ENCODE measurements around the gene CNTNAP5.
A peak's percentile ranks its signal among the peaks of the same experiment; 100 is the strongest.

Gene CNTNAP5

DNA sequence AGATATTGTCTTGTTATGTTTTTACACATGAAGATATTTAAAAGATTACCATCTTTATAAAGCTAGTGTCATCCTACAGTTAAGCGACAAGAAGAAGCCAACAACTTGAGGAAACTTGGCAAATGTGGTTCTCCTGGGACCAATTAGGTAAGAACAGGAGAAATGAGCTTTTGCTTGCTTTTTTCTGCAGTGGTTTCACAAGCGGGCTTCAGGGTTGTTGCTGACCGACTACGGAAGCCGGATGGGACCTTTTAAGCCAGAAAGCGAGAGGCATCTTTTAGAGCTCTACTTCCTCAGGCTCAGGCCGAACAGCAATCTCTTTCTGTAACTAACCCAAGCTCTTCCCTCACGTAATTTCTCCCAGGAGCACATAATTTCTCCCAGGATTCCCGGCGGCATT lies 256.5 kb downstream of the CNTNAP5 start:
- H3K18ac ChIP-seq (ENCODE audit: low read depth in 1 of 2, low read length in 2 of 2) = no peak overlapping the region
- H3K4me1 ChIP-seq (ENCODE audit: control insufficient read depth, insufficient read depth, low read depth, low read length) = no peaks in the 10 kb centered on the region
- peak overlapping the region; percentile 18 for H3K9ac ChIP-seq (ENCODE audit: low read length)
- no peak overlapping the region for H3K4me3 ChIP-seq (ENCODE audit: insufficient read depth in 1 of 2, low read depth in 1 of 2, low read length in 2 of 2)
- no peak overlapping the region for H2AFZ ChIP-seq (ENCODE audit: low read depth, low read length)
- no peak overlapping the region for H2BK15ac ChIP-seq (ENCODE audit: low read depth, poor library complexity, severe bottlenecking)
- H2AK5ac ChIP-seq (ENCODE audit: low read length, severe bottlenecking) = no peak overlapping the region
- no peaks in the 10 kb centered on the region for H3K79me1 ChIP-seq (replicated peaks; ENCODE audit: low read length, poor library complexity, severe bottlenecking)
- no peak overlapping the region for H2BK5ac ChIP-seq (ENCODE audit: low read depth, low read length, poor library complexity, severe bottlenecking)
- H4K8ac ChIP-seq (ENCODE audit: low read length) = no peak overlapping the region
- H3K27me3 ChIP-seq (ENCODE audit: control insufficient read depth in 1 of 2, insufficient read depth in 1 of 2, low read length in 2 of 2) = no peaks in the 10 kb centered on the region
- H3K27ac ChIP-seq (ENCODE audit: low read length, poor library complexity, severe bottlenecking) = no peak overlapping the region
- no peak overlapping the region for H3K4me2 ChIP-seq (ENCODE audit: low read length, poor library complexity, severe bottlenecking)
- H2BK12ac ChIP-seq (ENCODE audit: low read length in 2 of 2) = no peak overlapping the region
- no peaks in the 10 kb centered on the region for H3K36me3 ChIP-seq (ENCODE audit: control insufficient read depth in 1 of 2, insufficient read depth in 2 of 2, low read depth in 1 of 2, low read length in 2 of 2)
- H3K9me3 ChIP-seq (ENCODE audit: control insufficient read depth, low read length) = no peaks in the 10 kb centered on the region
- H4K91ac ChIP-seq (ENCODE audit: low read length) = no peak overlapping the region
- no peak overlapping the region for H3K14ac ChIP-seq (ENCODE audit: low read length in 2 of 2)
- WGBS = 73% methylated on average over 10 of the region's 10 CpGs
- H3K23ac ChIP-seq (ENCODE audit: low read length in 2 of 2) = no peak overlapping the region
- no peak for DNase-seq
- no peak overlapping the region for H3K4ac ChIP-seq (ENCODE audit: low read depth in 1 of 2, low read length in 2 of 2)
- H2BK120ac ChIP-seq (ENCODE audit: low read depth, low read length) = no peak overlapping the region

DNA sequence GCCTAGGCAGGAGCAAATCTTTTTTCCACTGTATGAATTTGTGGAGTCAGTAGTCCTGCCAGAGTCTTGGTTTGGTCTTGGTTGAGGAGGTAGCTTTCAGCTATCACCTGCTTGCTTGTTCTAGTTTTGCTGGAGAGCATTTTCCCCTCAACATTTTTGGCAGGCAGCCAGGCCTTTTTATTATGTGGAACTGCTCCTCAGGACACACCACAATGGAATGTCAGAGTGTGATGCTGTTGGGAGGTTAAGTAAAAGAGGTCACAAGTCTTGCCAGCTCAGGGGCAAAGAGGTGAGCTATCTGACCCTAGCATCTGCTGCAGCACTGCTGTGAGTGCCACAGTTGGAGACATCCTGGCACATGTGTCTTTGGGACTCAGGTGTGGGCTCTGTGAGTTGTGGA lies 258.0 kb downstream of the CNTNAP5 start:
- H3K18ac ChIP-seq (ENCODE audit: low read depth in 1 of 2, low read length in 2 of 2) = no peak overlapping the region
- H3K27ac ChIP-seq (ENCODE audit: low read length, poor library complexity, severe bottlenecking) = no peak overlapping the region
- no peak overlapping the region for H3K23ac ChIP-seq (ENCODE audit: low read length in 2 of 2)
- no peak overlapping the region for H3K4me3 ChIP-seq (ENCODE audit: insufficient read depth in 1 of 2, low read depth in 1 of 2, low read length in 2 of 2)
- no peaks in the 10 kb centered on the region for H3K27me3 ChIP-seq (ENCODE audit: control insufficient read depth in 1 of 2, insufficient read depth in 1 of 2, low read length in 2 of 2)
- H2BK120ac ChIP-seq (ENCODE audit: low read depth, low read length) = no peak overlapping the region
- H3K79me1 ChIP-seq (replicated peaks; ENCODE audit: low read length, poor library complexity, severe bottlenecking) = no peaks in the 10 kb centered on the region
- H4K91ac ChIP-seq (ENCODE audit: low read length) = no peak overlapping the region
- H3K4ac ChIP-seq (ENCODE audit: low read depth in 1 of 2, low read length in 2 of 2) = no peak overlapping the region
- no peak overlapping the region for H2AK5ac ChIP-seq (ENCODE audit: low read length, severe bottlenecking)
- H3K4me2 ChIP-seq (ENCODE audit: low read length, poor library complexity, severe bottlenecking) = no peak overlapping the region
- no peak overlapping the region for H4K8ac ChIP-seq (ENCODE audit: low read length)
- no peaks in the 10 kb centered on the region for H3K36me3 ChIP-seq (ENCODE audit: control insufficient read depth in 1 of 2, insufficient read depth in 2 of 2, low read depth in 1 of 2, low read length in 2 of 2)
- no peak for DNase-seq
- H3K9me3 ChIP-seq (ENCODE audit: control insufficient read depth, low read length) = no peaks in the 10 kb centered on the region
- H2BK12ac ChIP-seq (ENCODE audit: low read length in 2 of 2) = no peak overlapping the region
- H3K9ac ChIP-seq (ENCODE audit: low read length) = no peak overlapping the region
- no peak overlapping the region for H3K14ac ChIP-seq (ENCODE audit: low read length in 2 of 2)
- H2AFZ ChIP-seq (ENCODE audit: low read depth, low read length) = no peak overlapping the region
- H2BK5ac ChIP-seq (ENCODE audit: low read depth, low read length, poor library complexity, severe bottlenecking) = no peak overlapping the region
- no peaks in the 10 kb centered on the region for H3K4me1 ChIP-seq (ENCODE audit: control insufficient read depth, insufficient read depth, low read depth, low read length)
- no peak overlapping the region for H2BK15ac ChIP-seq (ENCODE audit: low read depth, poor library complexity, severe bottlenecking)

DNA sequence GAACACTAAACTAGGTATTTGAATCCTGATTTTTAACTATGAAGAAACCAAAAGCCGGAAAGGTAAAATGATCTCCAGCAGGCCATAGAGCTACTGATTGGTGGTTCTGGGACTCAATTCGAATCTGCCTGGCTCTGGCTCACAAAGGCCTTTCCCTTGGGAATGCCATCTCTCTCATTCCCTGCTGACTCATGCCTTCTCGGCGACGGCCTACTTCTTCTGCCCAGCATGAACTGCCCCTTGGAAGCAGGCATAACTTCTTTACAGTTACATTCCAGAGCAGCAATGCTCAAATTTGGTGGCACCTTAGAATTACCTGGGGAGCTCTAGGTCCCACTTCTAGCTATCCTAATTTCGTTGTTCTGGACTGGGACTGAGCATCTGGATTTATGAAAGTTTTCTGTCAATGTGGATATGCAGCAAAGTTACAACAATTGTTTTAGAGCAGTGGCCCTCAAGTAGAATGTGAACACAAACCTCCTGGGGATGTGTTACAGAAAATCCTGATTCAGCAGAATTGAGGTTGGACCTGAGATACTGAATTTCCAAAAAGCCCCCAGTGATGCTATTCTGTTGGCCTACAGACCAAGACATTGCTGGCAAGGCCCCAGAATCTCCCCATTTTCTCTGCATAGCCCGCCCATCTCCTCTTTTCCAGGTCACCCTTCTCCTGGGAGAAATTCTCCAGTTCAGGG lies 261.1 kb downstream of the CNTNAP5 start:
- Histone ChIP-seq H3K18ac (ENCODE audit: low read depth in 1 of 2, low read length in 2 of 2) (no peak overlapping the region), H2AK5ac (ENCODE audit: low read length, severe bottlenecking) (no peak overlapping the region), H3K36me3 (ENCODE audit: control insufficient read depth in 1 of 2, insufficient read depth in 2 of 2, low read depth in 1 of 2, low read length in 2 of 2) (no peaks in the 10 kb centered on the region), H3K79me1 (replicated peaks; ENCODE audit: low read length, poor library complexity, severe bottlenecking) (no peaks in the 10 kb centered on the region), H2BK5ac (ENCODE audit: low read depth, low read length, poor library complexity, severe bottlenecking) (no peak overlapping the region), H3K4me2 (ENCODE audit: low read length, poor library complexity, severe bottlenecking) (no peak overlapping the region), H3K23ac (ENCODE audit: low read length in 2 of 2) (no peak overlapping the region), H3K9ac (ENCODE audit: low read length) (no peak overlapping the region), H4K91ac (ENCODE audit: low read length) (no peak overlapping the region), H3K27ac (ENCODE audit: low read length, poor library complexity, severe bottlenecking) (no peak overlapping the region), H2AFZ (ENCODE audit: low read depth, low read length) (no peak overlapping the region), H2BK120ac (ENCODE audit: low read depth, low read length) (no peak overlapping the region), H3K4me1 (ENCODE audit: control insufficient read depth, insufficient read depth, low read depth, low read length) (no peaks in the 10 kb centered on the region), H3K14ac (ENCODE audit: low read length in 2 of 2) (no peak overlapping the region), H4K8ac (ENCODE audit: low read length) (no peak overlapping the region), H3K27me3 (ENCODE audit: control insufficient read depth in 1 of 2, insufficient read depth in 1 of 2, low read length in 2 of 2) (no peaks in the 10 kb centered on the region), H3K9me3 (ENCODE audit: control insufficient read depth, low read length) (no peaks in the 10 kb centered on the region), H3K4ac (ENCODE audit: low read depth in 1 of 2, low read length in 2 of 2) (no peak overlapping the region), H2BK15ac (ENCODE audit: low read depth, poor library complexity, severe bottlenecking) (no peak overlapping the region), H2BK12ac (ENCODE audit: low read length in 2 of 2) (no peak overlapping the region), H3K4me3 (ENCODE audit: insufficient read depth in 1 of 2, low read depth in 1 of 2, low read length in 2 of 2) (no peak overlapping the region)
- peak; percentile 2 for DNase-seq
- 48% methylated on average over 7 of the region's 7 CpGs for WGBS

DNA sequence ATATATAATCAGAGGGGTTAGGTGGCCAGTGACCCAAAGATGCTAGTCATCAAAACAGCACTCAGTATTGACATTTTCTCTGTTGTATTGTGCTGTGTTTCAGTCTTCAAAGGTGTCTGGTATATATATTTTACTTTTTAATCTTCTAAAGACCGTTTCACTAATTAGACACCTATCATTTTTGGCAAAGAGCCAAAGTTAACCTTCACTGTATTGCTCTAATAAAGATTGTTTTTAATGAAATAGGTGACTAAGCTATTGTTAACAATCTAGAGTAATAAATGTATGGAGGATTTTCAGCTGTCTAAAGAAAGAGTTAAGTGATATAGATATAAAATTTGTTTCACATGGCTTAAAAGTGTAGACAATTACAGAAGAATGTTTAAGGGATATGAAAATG lies 264.0 kb downstream of the CNTNAP5 start:
- Histone ChIP-seq H2AFZ (ENCODE audit: low read depth, low read length) (no peak overlapping the region), H2BK5ac (ENCODE audit: low read depth, low read length, poor library complexity, severe bottlenecking) (no peak overlapping the region), H3K36me3 (ENCODE audit: control insufficient read depth in 1 of 2, insufficient read depth in 2 of 2, low read depth in 1 of 2, low read length in 2 of 2) (no peaks in the 10 kb centered on the region), H3K14ac (ENCODE audit: low read length in 2 of 2) (no peak overlapping the region), H3K4ac (ENCODE audit: low read depth in 1 of 2, low read length in 2 of 2) (no peak overlapping the region), H2BK120ac (ENCODE audit: low read depth, low read length) (no peak overlapping the region), H3K27me3 (ENCODE audit: control insufficient read depth in 1 of 2, insufficient read depth in 1 of 2, low read length in 2 of 2) (no peaks in the 10 kb centered on the region), H4K8ac (ENCODE audit: low read length) (no peak overlapping the region), H3K79me1 (replicated peaks; ENCODE audit: low read length, poor library complexity, severe bottlenecking) (no peaks in the 10 kb centered on the region), H2BK12ac (ENCODE audit: low read length in 2 of 2) (no peak overlapping the region), H2BK15ac (ENCODE audit: low read depth, poor library complexity, severe bottlenecking) (no peak overlapping the region), H4K91ac (ENCODE audit: low read length) (no peak overlapping the region), H3K4me1 (ENCODE audit: control insufficient read depth, insufficient read depth, low read depth, low read length) (no peaks in the 10 kb centered on the region), H3K4me3 (ENCODE audit: insufficient read depth in 1 of 2, low read depth in 1 of 2, low read length in 2 of 2) (no peak overlapping the region), H3K27ac (ENCODE audit: low read length, poor library complexity, severe bottlenecking) (no peak overlapping the region), H3K4me2 (ENCODE audit: low read length, poor library complexity, severe bottlenecking) (no peak overlapping the region), H2AK5ac (ENCODE audit: low read length, severe bottlenecking) (no peak overlapping the region), H3K18ac (ENCODE audit: low read depth in 1 of 2, low read length in 2 of 2) (no peak overlapping the region), H3K9ac (ENCODE audit: low read length) (no peak overlapping the region), H3K9me3 (ENCODE audit: control insufficient read depth, low read length) (no peaks in the 10 kb centered on the region), H3K23ac (ENCODE audit: low read length in 2 of 2) (no peak overlapping the region)
- no CpG with 5 or more reads among the region's 1 CpG for WGBS
- no peak for DNase-seq
